Measurements from ENCODE around the gene DDR2.
"Not testable (repeated sequence)": the region's sequence is repeated elsewhere in the genome, so short reads cannot be mapped to it uniquely, and the experiment has no call there.

DDR2 gene

DNA sequence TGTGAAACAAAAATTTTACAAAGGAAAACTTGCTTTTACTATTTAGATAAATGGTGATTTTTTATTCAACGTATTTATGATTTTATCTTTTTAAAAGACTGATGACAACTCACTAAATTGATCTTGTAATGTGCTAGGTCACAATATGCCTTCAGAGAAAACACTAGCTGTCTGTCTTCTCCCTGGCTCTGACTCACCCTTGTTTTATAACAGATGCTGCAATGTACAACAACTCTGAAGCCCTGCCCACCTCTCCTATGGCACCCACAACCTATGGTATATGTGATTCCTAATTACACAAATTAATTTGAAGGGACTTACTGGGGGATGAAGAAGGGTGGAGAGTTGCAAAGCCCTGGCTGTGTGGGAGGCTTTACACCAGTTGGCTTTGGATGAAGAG is 133.5 kb downstream of the DDR2 start:
- no peaks in the 10 kb centered on the region for H3K9me3 ChIP-seq (ENCODE audit: severe bottlenecking)
- no peak for DNase-seq (ENCODE audit: low spot score)
- H3K4me3 ChIP-seq (ENCODE audit: severe bottlenecking): no peak overlapping the region
- no peaks in the 10 kb centered on the region for H3K36me3 ChIP-seq (ENCODE audit: low read depth)
- ATAC-seq (ENCODE audit: low read depth): peak; percentile 36; the same call in 1 of the 3 replicates
- TF ChIP-seq, protein P1, sequence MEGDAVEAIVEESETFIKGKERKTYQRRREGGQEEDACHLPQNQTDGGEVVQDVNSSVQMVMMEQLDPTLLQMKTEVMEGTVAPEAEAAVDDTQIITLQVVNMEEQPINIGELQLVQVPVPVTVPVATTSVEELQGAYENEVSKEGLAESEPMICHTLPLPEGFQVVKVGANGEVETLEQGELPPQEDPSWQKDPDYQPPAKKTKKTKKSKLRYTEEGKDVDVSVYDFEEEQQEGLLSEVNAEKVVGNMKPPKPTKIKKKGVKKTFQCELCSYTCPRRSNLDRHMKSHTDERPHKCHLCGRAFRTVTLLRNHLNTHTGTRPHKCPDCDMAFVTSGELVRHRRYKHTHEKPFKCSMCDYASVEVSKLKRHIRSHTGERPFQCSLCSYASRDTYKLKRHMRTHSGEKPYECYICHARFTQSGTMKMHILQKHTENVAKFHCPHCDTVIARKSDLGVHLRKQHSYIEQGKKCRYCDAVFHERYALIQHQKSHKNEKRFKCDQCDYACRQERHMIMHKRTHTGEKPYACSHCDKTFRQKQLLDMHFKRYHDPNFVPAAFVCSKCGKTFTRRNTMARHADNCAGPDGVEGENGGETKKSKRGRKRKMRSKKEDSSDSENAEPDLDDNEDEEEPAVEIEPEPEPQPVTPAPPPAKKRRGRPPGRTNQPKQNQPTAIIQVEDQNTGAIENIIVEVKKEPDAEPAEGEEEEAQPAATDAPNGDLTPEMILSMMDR (IDR thresholded peaks at IDR 0.05; ENCODE audit: poor library complexity, severe bottlenecking): no peak
- H3K27ac ChIP-seq (ENCODE audit: poor library complexity, severe bottlenecking): no peak overlapping the region
- no peaks in the 10 kb centered on the region for H3K27me3 ChIP-seq (ENCODE audit: insufficient read depth, poor library complexity, severe bottlenecking)
- H3K4me1 ChIP-seq (ENCODE audit: insufficient read depth, poor library complexity, severe bottlenecking): no peaks in the 10 kb centered on the region

DNA sequence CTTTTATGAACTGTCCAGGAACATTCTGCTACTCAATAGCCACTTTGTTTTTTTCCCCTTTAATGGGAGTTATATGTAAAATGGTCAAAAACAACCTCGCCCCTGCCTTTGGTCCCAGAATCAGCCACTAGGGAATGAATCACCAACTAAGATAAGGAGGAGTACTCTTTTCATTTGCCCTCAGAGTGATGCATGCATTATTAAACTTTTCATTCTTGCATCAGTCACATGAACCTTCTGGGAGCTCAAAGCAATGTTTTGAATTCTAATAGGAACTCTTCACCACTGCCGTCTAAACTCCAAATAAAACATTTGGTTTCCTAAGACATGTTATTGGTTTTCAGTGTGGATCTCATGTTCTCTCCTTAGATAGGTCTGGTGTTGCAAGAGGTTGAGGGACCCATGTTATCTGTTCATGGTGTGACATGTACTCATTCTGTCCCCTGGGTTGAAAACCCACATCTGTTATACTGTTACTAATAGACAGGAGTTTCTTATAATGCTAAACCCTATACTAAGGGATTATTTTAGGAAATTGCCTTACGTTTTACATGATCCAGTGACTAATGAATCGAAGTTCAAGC is 140.4 kb downstream of the DDR2 start:
- Histone ChIP-seq H3K27me3 (ENCODE audit: insufficient read depth, poor library complexity, severe bottlenecking) (no peaks in the 10 kb centered on the region), H3K36me3 (ENCODE audit: low read depth) (no peaks in the 10 kb centered on the region), H3K27ac (ENCODE audit: poor library complexity, severe bottlenecking) (no peak overlapping the region), H3K9me3 (ENCODE audit: severe bottlenecking) (no peaks in the 10 kb centered on the region), H3K4me1 (ENCODE audit: insufficient read depth, poor library complexity, severe bottlenecking) (no peaks in the 10 kb centered on the region), H3K4me3 (ENCODE audit: severe bottlenecking) (no peak overlapping the region)
- TF ChIP-seq, protein P1 (IDR thresholded peaks at IDR 0.05; ENCODE audit: poor library complexity, severe bottlenecking): no peak
- DNase-seq (ENCODE audit: low spot score) (no peak), ATAC-seq (ENCODE audit: low read depth) (no peak)

GRCh38 chr1:162774007-162774406 is 141.7 kb downstream of the DDR2 start:
- ATAC-seq (ENCODE audit: low read depth) (no peak), DNase-seq (ENCODE audit: low spot score) (no peak)
- H3K9me3 ChIP-seq (ENCODE audit: severe bottlenecking): no peaks in the 10 kb centered on the region
- no peaks in the 10 kb centered on the region for H3K36me3 ChIP-seq (ENCODE audit: low read depth)
- no peak overlapping the region for H3K4me3 ChIP-seq (ENCODE audit: severe bottlenecking)
- H3K4me1 ChIP-seq (ENCODE audit: insufficient read depth, poor library complexity, severe bottlenecking): no peaks in the 10 kb centered on the region
- no peaks in the 10 kb centered on the region for H3K27me3 ChIP-seq (ENCODE audit: insufficient read depth, poor library complexity, severe bottlenecking)
- H3K27ac ChIP-seq (ENCODE audit: poor library complexity, severe bottlenecking): no peak overlapping the region
- TF ChIP-seq, protein P1 (IDR thresholded peaks at IDR 0.05; ENCODE audit: poor library complexity, severe bottlenecking): no peak

GRCh38 chr1:162779043-162779442 is 146.8 kb downstream of the DDR2 start:
- ATAC-seq (ENCODE audit: low read depth) (no peak), DNase-seq (ENCODE audit: low spot score) (no peak)
- no peak overlapping the region for H3K4me3 ChIP-seq (ENCODE audit: severe bottlenecking)
- H3K9me3 ChIP-seq (ENCODE audit: severe bottlenecking): no peaks in the 10 kb centered on the region
- no peaks in the 10 kb centered on the region for H3K4me1 ChIP-seq (ENCODE audit: insufficient read depth, poor library complexity, severe bottlenecking)
- H3K27me3 ChIP-seq (ENCODE audit: insufficient read depth, poor library complexity, severe bottlenecking): no peaks in the 10 kb centered on the region
- H3K27ac ChIP-seq (ENCODE audit: poor library complexity, severe bottlenecking): no peak overlapping the region
- no peaks in the 10 kb centered on the region for H3K36me3 ChIP-seq (ENCODE audit: low read depth)
- TF ChIP-seq, protein P1 (IDR thresholded peaks at IDR 0.05; ENCODE audit: poor library complexity, severe bottlenecking): no peak

- Histone ChIP-seq H3K36me3 (ENCODE audit: low read depth) (no peaks in the 10 kb centered on the region), H3K4me1 (ENCODE audit: insufficient read depth, poor library complexity, severe bottlenecking) (no peaks in the 10 kb centered on the region), H3K9me3 (ENCODE audit: severe bottlenecking) (no peaks in the 10 kb centered on the region), H3K27ac (ENCODE audit: poor library complexity, severe bottlenecking) (no peak overlapping the region), H3K27me3 (ENCODE audit: insufficient read depth, poor library complexity, severe bottlenecking) (no peaks in the 10 kb centered on the region), H3K4me3 (ENCODE audit: severe bottlenecking) (no peak overlapping the region)
- TF ChIP-seq, protein P1 (IDR thresholded peaks at IDR 0.05; ENCODE audit: poor library complexity, severe bottlenecking): no peak
- no peak for DNase-seq (ENCODE audit: low spot score)
- no peak for ATAC-seq (ENCODE audit: low read depth)
These were observed 150.4 kb downstream of the DDR2 start for GRCh38 chr1:162782671-162783070.

DNA sequence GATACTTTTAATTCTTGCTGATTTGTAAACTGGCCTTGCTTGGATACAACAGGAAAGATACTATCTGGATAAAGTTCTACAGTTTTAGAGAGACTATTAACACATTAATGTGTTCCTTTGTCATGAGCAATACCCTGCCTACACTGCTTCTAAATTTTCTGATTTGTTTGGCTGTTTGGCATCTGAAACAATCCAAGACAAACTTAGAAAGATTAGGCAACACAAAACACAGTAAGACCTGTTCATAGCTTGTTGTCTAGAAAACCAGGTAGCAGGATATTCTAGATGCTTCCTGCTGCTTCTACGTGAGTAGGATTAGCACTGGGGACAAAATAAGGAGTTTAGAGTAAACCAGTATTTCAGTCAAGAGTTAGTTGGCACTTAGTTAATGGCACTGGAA is 152.7 kb downstream of the DDR2 start:
- not testable (repeated sequence) for H3K27me3 ChIP-seq (ENCODE audit: insufficient read depth, poor library complexity, severe bottlenecking); H3K36me3 ChIP-seq (ENCODE audit: low read depth); H3K4me1 ChIP-seq (ENCODE audit: insufficient read depth, poor library complexity, severe bottlenecking); H3K4me3 ChIP-seq (ENCODE audit: severe bottlenecking); ATAC-seq (ENCODE audit: low read depth); H3K9me3 ChIP-seq (ENCODE audit: severe bottlenecking); H3K27ac ChIP-seq (ENCODE audit: poor library complexity, severe bottlenecking); DNase-seq (ENCODE audit: low spot score)

- not testable (repeated sequence) for DNase-seq (ENCODE audit: low spot score); ATAC-seq (ENCODE audit: low read depth); H3K36me3 ChIP-seq (ENCODE audit: low read depth); H3K9me3 ChIP-seq (ENCODE audit: severe bottlenecking); H3K27ac ChIP-seq (ENCODE audit: poor library complexity, severe bottlenecking); H3K4me3 ChIP-seq (ENCODE audit: severe bottlenecking); H3K27me3 ChIP-seq (ENCODE audit: insufficient read depth, poor library complexity, severe bottlenecking); H3K4me1 ChIP-seq (ENCODE audit: insufficient read depth, poor library complexity, severe bottlenecking)
These were observed 156.5 kb downstream of the DDR2 start for GRCh38 chr1:162788783-162789182.

All from RWPE2 (cell line).